Tibial nerve (tissue), 4 donors: ENCODE results near the gene C2. TPM values are rescaled to one million over a fixed set of nuclear protein-coding genes. Genes with fewer than 3 reads are reported as not detected.
A peak's percentile ranks its signal among the peaks of the same experiment; 100 is the strongest.

Source experiments
- DNase-seq, 2 donors: peaks; one replicate each; pipeline ENCODE4 v3.0.0-alpha.2; 2019; ENCODE audit warnings: low spot score in 2 of 2
- H3K27ac ChIP-seq, 4 donors: fragments of 200-600 bp; sonication (generic) in 3 of 4; one replicate each; pipeline ENCODE4 v1.5.1; 2017 to 2019; ENCODE audit warnings: mild to moderate bottlenecking in 1 of 4
- H3K27me3 ChIP-seq, 2 donors: fragments of 200-600 bp; sonication (generic) in 1 of 2; one replicate each; pipeline versions ENCODE4 v1.5.1 to v1.6.0; 2017 to 2019
- H3K36me3 ChIP-seq, 3 donors: fragments of 200-600 bp; sonication (generic); one replicate each; pipeline ENCODE4 v1.5.1; 2018 to 2019
- H3K4me1 ChIP-seq, 4 donors: fragments of 200-600 bp; sonication (generic) in 3 of 4; one replicate each; pipeline ENCODE4 v1.5.1; 2017 to 2019
- H3K4me3 ChIP-seq, 4 donors: fragments of 200-600 bp; sonication (generic) in 3 of 4; one replicate each; pipeline ENCODE4 v1.5.1; 2017 to 2019; ENCODE audit warnings: mild to moderate bottlenecking in 1 of 4, moderate library complexity in 1 of 4
- H3K9me3 ChIP-seq, 4 donors: fragments of 200-600 bp; sonication (generic) in 3 of 4; one replicate each; pipeline ENCODE4 v1.5.1; 2017 to 2019
- CTCF ChIP-seq, 5 experiments: fragments of 200-600 bp in 3 of 5; fragments of 450-650 bp in 2 of 5; sonication (generic) in 3 of 5; IDR thresholded peaks; one replicate each; pipeline ENCODE4 v1.5.1; 2016 to 2019; ENCODE audit warnings: antibody characterized with exemption in 5 of 5, mild to moderate bottlenecking in 3 of 5, moderate library complexity in 2 of 5
- EP300 ChIP-seq, 2 donors: sonication (generic); formaldehyde crosslinking; IDR thresholded peaks; one replicate each; pipeline ENCODE4 v1.6.1; 2017; ENCODE audit warnings: antibody characterized with exemption in 2 of 2, mild to moderate bottlenecking in 1 of 2
- POLR2A ChIP-seq, 2 donors: fragments of 450-650 bp; IDR thresholded peaks; one replicate each; pipeline ENCODE4 v1.6.1; 2017; ENCODE audit warnings: antibody characterized with exemption in 2 of 2, mild to moderate bottlenecking in 2 of 2, moderate library complexity in 2 of 2
- WGBS, 2 donors: methylation state at CpG; one replicate each; pipeline ENCODE4 v1.1.5; 2018; 5-methylcytosine and 5-hydroxymethylcytosine counted together
- total RNA-seq, 4 donors: library from RNA; depleted of rRNA; stranded (reverse); fragments of >200 nt; gene quantifications; one replicate each; pipeline ENCODE4 v1.1.0, GENCODE V29; 2016

The C2 gene
- 10 to 100 TPM in 1 of 4 donors, 1 to 10 TPM in 3; 4.6 to 17.4 (median 6.1) TPM for total RNA-seq

GRCh38 chr6:31927242-31927862, at the start of gene C2:
Gene C2 (plus strand): TSS chr6:31927717. CDS start chr6:31927753, 36 bp downstream.
- Histone ChIP-seq H3K4me3 (peak within 1 kb of the TSS in 3 of 4 donors; percentile 19 to 34 (median 26)), H3K9me3 (no peaks in the 10 kb centered on the region), H3K27ac (peak within 1 kb of the TSS in 2 of 4 donors; percentile 19 to 30), H3K4me1 (no peaks in the 10 kb centered on the region), H3K27me3 (no peaks in the 10 kb centered on the region), H3K36me3 (no peaks in the 10 kb centered on the region)
- DNase-seq = no peak
- TF ChIP-seq CTCF (IDR thresholded peaks at IDR 0.05) (no peak), POLR2A (IDR thresholded peaks at IDR 0.05) (no peak), EP300 (IDR thresholded peaks at IDR 0.05) (no peak)
- WGBS, 2 donors = 54 to 56% methylated on average over 11 of the region's 11 CpGs

DNA sequence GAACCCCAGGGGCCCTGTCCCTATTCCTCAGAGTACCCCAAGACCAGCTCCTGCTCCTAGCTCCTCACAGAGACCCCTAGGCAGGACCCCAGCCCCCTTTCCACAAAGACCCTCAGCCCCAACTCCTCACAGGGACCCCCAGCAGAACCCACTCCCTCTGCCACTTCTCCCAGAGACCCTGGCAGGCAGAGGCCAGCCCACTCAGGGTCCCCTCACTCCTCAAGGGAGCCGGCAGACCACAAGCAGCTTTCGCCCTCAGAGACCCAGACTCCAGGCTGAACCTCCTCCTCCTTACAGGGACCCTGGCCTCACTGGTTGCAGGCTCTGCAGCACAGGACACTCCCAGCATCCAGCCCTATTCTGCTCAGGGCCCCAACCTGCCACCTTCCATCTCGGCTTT, 49.3 kb upstream of the C2 start:
- peak overlapping the region in 1 of 4 donors; percentile 70 for H3K27ac ChIP-seq
- 55 to 81% methylated on average over 3 of the region's 3 CpGs for WGBS, 2 donors

GRCh38 chr6:31878726-31879125, 48.8 kb upstream of the C2 start, which contains the start of gene SLC44A4:
Gene SLC44A4 (minus strand): TSS chr6:31878997. CDS start chr6:31878980, 17 bp downstream.
- peak within 1 kb of the TSS in 1 of 4 donors; percentile 14 for H3K4me3 ChIP-seq
- no peaks in the 10 kb centered on the region for H3K9me3 ChIP-seq
- no peaks in the 10 kb centered on the region for H3K27me3 ChIP-seq
- 35 to 48% methylated on average over 18 of the region's 18 CpGs for WGBS, 2 donors
- no peaks in the 10 kb centered on the region for H3K4me1 ChIP-seq
- TF ChIP-seq POLR2A (IDR thresholded peaks at IDR 0.05) = no peak
- TF ChIP-seq EP300 (IDR thresholded peaks at IDR 0.05) = no peak
- no peak for TF ChIP-seq CTCF (IDR thresholded peaks at IDR 0.05)
- H3K27ac ChIP-seq = peak within 1 kb of the TSS in 1 of 4 donors; percentile 70
- peaks cover 8 to 44% (median 23%) of the 10 kb centered on the region in 3 donors for H3K36me3 ChIP-seq
- DNase-seq = no peak

More for the DNA sequence above, 49.3 kb upstream of the C2 start:
- DNase-seq = no peak
- TF ChIP-seq CTCF (IDR thresholded peaks at IDR 0.05) (no peak), EP300 (IDR thresholded peaks at IDR 0.05) (no peak), POLR2A (IDR thresholded peaks at IDR 0.05) (no peak)
- H3K4me3 ChIP-seq = peak overlapping the region in 1 of 4 donors; percentile 14
- H3K9me3 ChIP-seq = no peaks in the 10 kb centered on the region
- no peaks in the 10 kb centered on the region for H3K4me1 ChIP-seq
- H3K27me3 ChIP-seq = no peaks in the 10 kb centered on the region
- H3K36me3 ChIP-seq = peaks cover 5 to 39% (median 18%) of the 10 kb centered on the region in 3 donors

GRCh38 chr6:31879143-31879542, 48.4 kb upstream of the C2 start:
- WGBS, 2 donors = 75 to 77% methylated on average over 13 of the region's 13 CpGs
- Histone ChIP-seq H3K27ac (peak overlapping the region in 1 of 4 donors; percentile 54), H3K4me1 (no peaks in the 10 kb centered on the region), H3K4me3 (no peak overlapping the region), H3K9me3 (no peaks in the 10 kb centered on the region), H3K27me3 (no peaks in the 10 kb centered on the region), H3K36me3 (peaks cover 9 to 48% (median 27%) of the 10 kb centered on the region in 3 donors)
- DNase-seq = no peak
- TF ChIP-seq CTCF (IDR thresholded peaks at IDR 0.05) (no peak), POLR2A (IDR thresholded peaks at IDR 0.05) (no peak), EP300 (IDR thresholded peaks at IDR 0.05) (no peak)

GRCh38 chr6:31879901-31880300, 47.6 kb upstream of the C2 start:
- WGBS, 2 donors = 65 to 75% methylated on average over 10 of the region's 10 CpGs
- H3K4me1 ChIP-seq = no peaks in the 10 kb centered on the region

More at GRCh38 chr6:31879901-31880300, 47.6 kb upstream of the C2 start:
- Histone ChIP-seq H3K36me3 (peaks cover 9 to 56% (median 33%) of the 10 kb centered on the region in 3 donors), H3K4me3 (no peak overlapping the region), H3K27me3 (no peaks in the 10 kb centered on the region), H3K9me3 (no peaks in the 10 kb centered on the region), H3K27ac (peak overlapping the region in 1 of 4 donors; percentile 54)
- TF ChIP-seq POLR2A (IDR thresholded peaks at IDR 0.05) (no peak), EP300 (IDR thresholded peaks at IDR 0.05) (no peak), CTCF (IDR thresholded peaks at IDR 0.05) (no peak)
- no peak for DNase-seq
